IMR-90 (cell line): ENCODE data around the gene ADGRG7. TPM values are rescaled to one million over a fixed set of nuclear protein-coding genes. Genes with fewer than 3 reads are reported as not detected.

Experiments used
- ATAC-seq: fragments of 200-7000 bp; cut with Tn5 transposase; 2 replicates; pipeline ENCODE4 v1.9.1; 2020; ENCODE audit warnings: low read depth, mild to moderate bottlenecking, moderate library complexity
- BruUV-seq: library from RNA; stranded (reverse); fragments of 400-500 nt; replicated peaks from 2 replicates; lab custom pipeline; 2021; lab: Mats Ljungman, UMichigan
- CTCF ChIA-PET: fragments of 300-600 bp; formaldehyde crosslinking; extraction: SDS; loops from one replicate; lab custom pipeline; 2021; ENCODE audit warnings: antibody characterized with exemption; lab: Yijun Ruan, JAX
- POLR2A ChIA-PET: fragments of 300-600 bp; sonication (Branson Sonifier 250); formaldehyde crosslinking; loops from one replicate; lab custom pipeline; 2022; ENCODE audit warnings: antibody characterized with exemption; ENCODE audit not compliant: unreplicated experiment; lab: Charles Lee
- DNase-seq: peaks from one replicate; pipeline ENCODE4 v3.0.0; 2013
- H2AFZ ChIP-seq: replicated peaks from 2 replicates; pipeline ENCODE3; 2013; ENCODE audit warnings: low read length, mild to moderate bottlenecking; ENCODE audit not compliant: poor library complexity
- H2AK5ac ChIP-seq: 2 replicates; pipeline ENCODE4 v1.6.1; 2013; ENCODE audit warnings: low read depth, low read length, inconsistent platforms
- H2AK9ac ChIP-seq: replicated peaks from 2 replicates; pipeline ENCODE3; 2013; ENCODE audit warnings: mild to moderate bottlenecking, low read depth, low read length, moderate library complexity; ENCODE audit not compliant: poor library complexity
- H2BK120ac ChIP-seq: 2 replicates; pipeline ENCODE4 v1.6.1; 2013; ENCODE audit warnings: low read depth, low read length, inconsistent platforms
- H2BK15ac ChIP-seq: 3 replicates; pipeline ENCODE4 v1.6.1; 2013; ENCODE audit warnings: low read depth, low read length, inconsistent platforms
- H2BK20ac ChIP-seq: 2 replicates; pipeline ENCODE4 v1.6.1; 2013; ENCODE audit warnings: low read depth, mild to moderate bottlenecking, inconsistent platforms, low read length, moderate library complexity
- H2BK5ac ChIP-seq: 2 replicates; pipeline ENCODE4 v1.6.1; 2013; ENCODE audit warnings: mild to moderate bottlenecking, low read depth, low read length, inconsistent platforms; ENCODE audit not compliant: poor library complexity, severe bottlenecking
- H3K14ac ChIP-seq: replicated peaks from 2 replicates; pipeline ENCODE4 v1.6.1; 2013; ENCODE audit warnings: low read depth, low read length, inconsistent platforms
- H3K18ac ChIP-seq: 2 replicates; pipeline ENCODE4 v1.6.1; 2013; ENCODE audit warnings: low read depth, low read length, control low read depth
- H3K23ac ChIP-seq: 2 replicates; pipeline ENCODE4 v1.6.1; 2013; ENCODE audit warnings: low read depth, low read length, inconsistent platforms
- H3K27ac ChIP-seq: 2 replicates; pipeline ENCODE4 v1.5.1; 2013; ENCODE audit warnings: mild to moderate bottlenecking, control low read depth, low read length; ENCODE audit not compliant: insufficient read depth
- H3K27me3 ChIP-seq: 2 replicates; pipeline ENCODE4 v1.6.1; 2013; ENCODE audit warnings: low read length; ENCODE audit not compliant: control insufficient read depth, insufficient read depth
- H3K36me3 ChIP-seq: 2 replicates; pipeline ENCODE4 v1.6.1; 2013; ENCODE audit warnings: low read length, mixed read lengths; ENCODE audit not compliant: control insufficient read depth, insufficient read depth
- H3K4ac ChIP-seq: 2 replicates; pipeline ENCODE4 v1.6.1; 2013; ENCODE audit warnings: low read depth, low read length, inconsistent platforms
- H3K4me1 ChIP-seq: 2 replicates; pipeline ENCODE4 v1.6.1; 2013; ENCODE audit warnings: low read length, mixed read lengths; ENCODE audit not compliant: control insufficient read depth, insufficient read depth
- H3K4me2 ChIP-seq: 2 replicates; pipeline ENCODE4 v1.6.1; 2013; ENCODE audit warnings: low read depth, mild to moderate bottlenecking, control low read depth, low read length, moderate library complexity
- H3K4me3 ChIP-seq: 2 replicates; pipeline ENCODE4 v1.5.1; 2013; ENCODE audit warnings: low read depth, mild to moderate bottlenecking, control low read depth, low read length, moderate library complexity; ENCODE audit not compliant: insufficient read depth
- H3K56ac ChIP-seq: 2 replicates; pipeline ENCODE4 v1.6.1; 2013; ENCODE audit warnings: low read length, inconsistent platforms; ENCODE audit not compliant: insufficient read depth; ENCODE audit errors: extremely low read depth
- H3K79me1 ChIP-seq, 2 experiments: 2 replicates each; pipeline ENCODE4 v1.6.1; 2013; ENCODE audit warnings: low read length in 2 of 2, inconsistent platforms in 1 of 2, low read depth in 1 of 2
- H3K9ac ChIP-seq: 2 replicates; pipeline ENCODE4 v1.6.1; 2013; ENCODE audit warnings: low read depth, low read length, control low read depth
- H3K9me1 ChIP-seq: 2 replicates; pipeline ENCODE4 v1.6.1; 2013; ENCODE audit warnings: low read length, inconsistent platforms; ENCODE audit not compliant: insufficient read depth
- H3K9me3 ChIP-seq: 2 replicates; pipeline ENCODE4 v1.6.1; 2013; ENCODE audit warnings: low read length; ENCODE audit not compliant: control insufficient read depth, insufficient read depth
- H4K20me1 ChIP-seq: 2 replicates; pipeline ENCODE4 v1.6.1; 2013; ENCODE audit warnings: low read length, inconsistent platforms; ENCODE audit not compliant: insufficient read depth
- H4K5ac ChIP-seq: 2 replicates; pipeline ENCODE4 v1.6.1; 2013; ENCODE audit warnings: mild to moderate bottlenecking, low read depth, low read length, control low read depth
- H4K8ac ChIP-seq, 2 experiments: 2 replicates each; pipeline ENCODE4 v1.6.1; 2013; ENCODE audit warnings: low read depth in 2 of 2, low read length in 2 of 2, control low read depth in 1 of 2, inconsistent platforms in 1 of 2
- H4K91ac ChIP-seq: 2 replicates; pipeline ENCODE4 v1.6.1; 2013; ENCODE audit warnings: low read depth, low read length, inconsistent platforms; ENCODE audit not compliant: insufficient read depth
- ELK1 ChIP-seq: fragments of 150-350 bp; IDR thresholded peaks from 2 replicates; pipeline ENCODE4 v1.6.1; 2016; ENCODE audit warnings: low read depth, mild to moderate bottlenecking, low read length, moderate library complexity, borderline replicate concordance
- NFE2L2 ChIP-seq: fragments of 150-350 bp; IDR thresholded peaks from 2 replicates; pipeline ENCODE4 v1.6.1; 2016; ENCODE audit warnings: low read depth, mild to moderate bottlenecking, low read length
- dilution Hi-C: fragments of 300-500 bp; cut with HindIII; formaldehyde crosslinking; loops from one replicate; pipeline ENCODE4 v1.14.3; 2018; ENCODE audit warnings: low sequenced_read_pairs; ENCODE audit not compliant: unreplicated experiment
- in situ Hi-C: fragments of 300-500 bp; cut with MboI; formaldehyde crosslinking; loops from 3 replicates; pipeline ENCODE4 v1.14.3; 2019; ENCODE audit warnings: low sequenced_read_pairs, inconsistent platforms, mixed read lengths
- intact Hi-C: fragments of 100-400 bp; cut with micrococcal nuclease; formaldehyde crosslinking; loops from 2 replicates; pipeline ENCODE4 v1.10.0; 2022
- polyA plus RNA-seq, 3 experiments: library from polyadenylated mRNA; depleted of rRNA; stranded (reverse); fragments of >200 nt; gene quantifications; 2 replicates each; pipeline ENCODE4 v1.2.3, GENCODE V29; 2012; ENCODE audit warnings: low replicate concordance in 1 of 3
- total RNA-seq: library from RNA; depleted of rRNA; stranded (reverse); fragments of >200 nt; gene quantifications from 2 replicates; pipeline ENCODE4 v1.2.3, GENCODE V29; 2012
- TF ChIP-seq, protein P1 (sequence below): fragments of 150-350 bp; IDR thresholded peaks from 2 replicates; pipeline ENCODE4 v1.6.1; 2017; ENCODE audit warnings: mild to moderate bottlenecking, antibody characterized with exemption, low read length, low read depth

The ADGRG7 gene
- total and polyA plus RNA-seq, 2 of the 4 experiments (the other 2 are of a cell fraction): not detected

- Histone ChIP-seq H3K27ac (no peak overlapping the region), H3K36me3 (no peaks in the 10 kb centered on the region), H3K4me2 (no peak overlapping the region), H3K9ac (no peak overlapping the region), H3K27me3 (peaks cover 20% of the 10 kb centered on the region), H4K8ac (no peak overlapping the region), H3K9me3 (no peaks in the 10 kb centered on the region), H3K4ac (no peak overlapping the region), H3K4me1 (no peaks in the 10 kb centered on the region; the same call in 1 of the 2 replicates), H4K91ac (no peak overlapping the region), H2BK120ac (no peak overlapping the region), H4K5ac (no peak overlapping the region), H2BK20ac (no peak overlapping the region), H2BK15ac (no peak overlapping the region), H2AK9ac (no peak overlapping the region), H3K56ac (no peak overlapping the region), H3K14ac (no peak overlapping the region), H4K20me1 (no peaks in the 10 kb centered on the region), H2AFZ (no peak overlapping the region), H3K79me1 (no peaks in the 10 kb centered on the region), H3K18ac (no peak overlapping the region), H2BK5ac (no peak overlapping the region), H3K9me1 (0 out of 2 replicates have a peak, but pooled peaks cover 3% of the 10 kb centered on the region), H3K4me3 (no peak overlapping the region), H2AK5ac (no peak overlapping the region), H3K23ac (no peak overlapping the region; the same call in 1 of the 2 replicates)
- TF ChIP-seq, protein P1, sequence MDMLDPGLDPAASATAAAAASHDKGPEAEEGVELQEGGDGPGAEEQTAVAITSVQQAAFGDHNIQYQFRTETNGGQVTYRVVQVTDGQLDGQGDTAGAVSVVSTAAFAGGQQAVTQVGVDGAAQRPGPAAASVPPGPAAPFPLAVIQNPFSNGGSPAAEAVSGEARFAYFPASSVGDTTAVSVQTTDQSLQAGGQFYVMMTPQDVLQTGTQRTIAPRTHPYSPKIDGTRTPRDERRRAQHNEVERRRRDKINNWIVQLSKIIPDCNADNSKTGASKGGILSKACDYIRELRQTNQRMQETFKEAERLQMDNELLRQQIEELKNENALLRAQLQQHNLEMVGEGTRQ: no peak
- no peak for TF ChIP-seq ELK1
- no peak for TF ChIP-seq NFE2L2
- in situ Hi-C loops: no loop called here
- dilution Hi-C loops: no loop called here
- ChIA-PET POLR2A (no interaction called here), CTCF (no interaction called here)
- BruUV-seq: no TSS peak
- intact Hi-C loops: no loop called here
- DNase-seq (no peak), ATAC-seq (no peak)
These were observed 2.4 kb upstream of the ADGRG7 start for GRCh38 chr3:100606894-100607512.
